GM10248 (cell line): ENCODE measurements around the gene PPP1R7.
A peak's percentile ranks its signal among the peaks of the same experiment; 100 is the strongest.
"Not testable (repeated sequence)": the region's sequence is repeated elsewhere in the genome, so short reads cannot be mapped to it uniquely, and the experiment has no call there.

ENCODE experiments used
- CTCF ChIA-PET: fragments of 300-600 bp; sonication (Branson Sonifier 250); formaldehyde crosslinking; extraction: SDS; loops from one replicate; lab custom pipeline; 2021; ENCODE audit warnings: antibody characterized with exemption; lab: Yijun Ruan, JAX
- POLR2A ChIA-PET: fragments of 350-650 bp; sonication (Branson Sonifier 250); formaldehyde crosslinking; extraction: SDS; loops from one replicate; lab custom pipeline; 2020; ENCODE audit warnings: antibody characterized with exemption; lab: Yijun Ruan, JAX
- DNase-seq: peaks from one replicate; pipeline ENCODE4 v3.0.0; 2012; ENCODE audit errors: extremely low spot score
- TF ChIP-seq, protein P1 (sequence below): IDR thresholded peaks from 2 replicates; pipeline ENCODE4 v1.5.1; 2012; ENCODE audit warnings: mild to moderate bottlenecking, low read depth; ENCODE audit errors: extremely low read depth, missing control alignments, control extremely low read depth

Gene PPP1R7, protein sequence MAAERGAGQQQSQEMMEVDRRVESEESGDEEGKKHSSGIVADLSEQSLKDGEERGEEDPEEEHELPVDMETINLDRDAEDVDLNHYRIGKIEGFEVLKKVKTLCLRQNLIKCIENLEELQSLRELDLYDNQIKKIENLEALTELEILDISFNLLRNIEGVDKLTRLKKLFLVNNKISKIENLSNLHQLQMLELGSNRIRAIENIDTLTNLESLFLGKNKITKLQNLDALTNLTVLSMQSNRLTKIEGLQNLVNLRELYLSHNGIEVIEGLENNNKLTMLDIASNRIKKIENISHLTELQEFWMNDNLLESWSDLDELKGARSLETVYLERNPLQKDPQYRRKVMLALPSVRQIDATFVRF

DNA sequence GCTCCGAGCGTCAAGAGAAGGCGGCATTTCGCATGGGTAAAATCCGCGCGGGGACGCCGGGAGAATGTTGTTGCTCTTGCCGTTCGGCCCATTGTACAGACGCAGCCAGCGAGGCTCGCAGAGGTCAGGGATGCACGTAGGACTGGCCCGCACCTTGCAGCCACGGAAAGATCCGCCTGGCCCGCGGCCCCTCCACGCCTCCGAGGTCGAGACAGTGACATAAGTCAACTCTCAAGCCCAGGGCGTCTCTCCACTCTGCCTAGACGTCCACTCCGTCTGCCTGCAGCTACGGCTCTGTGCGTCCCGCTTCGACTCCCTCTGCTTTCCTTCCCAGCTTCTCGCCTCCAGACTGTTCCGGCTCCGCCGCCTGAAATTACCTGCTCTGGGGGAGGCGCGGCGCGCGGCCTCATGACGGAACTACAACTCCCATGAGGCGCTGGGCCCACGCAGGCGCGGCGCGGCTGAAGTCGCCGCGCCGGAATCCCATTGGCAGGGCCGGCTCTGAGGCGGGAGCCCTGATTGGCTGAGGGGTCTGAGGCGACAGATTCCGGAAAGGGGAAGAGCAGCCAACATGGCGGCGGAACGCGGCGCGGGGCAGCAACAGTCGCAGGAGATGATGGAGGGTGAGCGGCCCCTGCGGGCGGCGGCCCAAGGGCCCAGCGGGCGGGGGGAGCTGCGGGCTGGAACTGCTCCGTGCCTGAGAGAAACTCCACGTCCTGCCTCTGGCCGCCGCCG lies at the start of gene PPP1R7:
PPP1R7 (plus strand) TSS at position 543 of the 735 bp plus-strand sequence; CDS start at position 572, 29 bp downstream.
- CTCF ChIA-PET: interaction anchor here (0.8 to 4.0 kb wide), 19 partner anchors 10 to 72 kb away, joined by 3 to 31 read pairs (median 5); no protein-coding TSS in a partner anchor
- TF ChIP-seq, protein P1, sequence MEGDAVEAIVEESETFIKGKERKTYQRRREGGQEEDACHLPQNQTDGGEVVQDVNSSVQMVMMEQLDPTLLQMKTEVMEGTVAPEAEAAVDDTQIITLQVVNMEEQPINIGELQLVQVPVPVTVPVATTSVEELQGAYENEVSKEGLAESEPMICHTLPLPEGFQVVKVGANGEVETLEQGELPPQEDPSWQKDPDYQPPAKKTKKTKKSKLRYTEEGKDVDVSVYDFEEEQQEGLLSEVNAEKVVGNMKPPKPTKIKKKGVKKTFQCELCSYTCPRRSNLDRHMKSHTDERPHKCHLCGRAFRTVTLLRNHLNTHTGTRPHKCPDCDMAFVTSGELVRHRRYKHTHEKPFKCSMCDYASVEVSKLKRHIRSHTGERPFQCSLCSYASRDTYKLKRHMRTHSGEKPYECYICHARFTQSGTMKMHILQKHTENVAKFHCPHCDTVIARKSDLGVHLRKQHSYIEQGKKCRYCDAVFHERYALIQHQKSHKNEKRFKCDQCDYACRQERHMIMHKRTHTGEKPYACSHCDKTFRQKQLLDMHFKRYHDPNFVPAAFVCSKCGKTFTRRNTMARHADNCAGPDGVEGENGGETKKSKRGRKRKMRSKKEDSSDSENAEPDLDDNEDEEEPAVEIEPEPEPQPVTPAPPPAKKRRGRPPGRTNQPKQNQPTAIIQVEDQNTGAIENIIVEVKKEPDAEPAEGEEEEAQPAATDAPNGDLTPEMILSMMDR: peak; percentile 59
- POLR2A ChIA-PET: interaction anchor here (0.6 to 1.2 kb wide), 6 partner anchors 14 to 62 kb away, joined by 3 to 5 read pairs (median 4); no protein-coding TSS in a partner anchor
- DNase-seq: peak; percentile 98

DNA sequence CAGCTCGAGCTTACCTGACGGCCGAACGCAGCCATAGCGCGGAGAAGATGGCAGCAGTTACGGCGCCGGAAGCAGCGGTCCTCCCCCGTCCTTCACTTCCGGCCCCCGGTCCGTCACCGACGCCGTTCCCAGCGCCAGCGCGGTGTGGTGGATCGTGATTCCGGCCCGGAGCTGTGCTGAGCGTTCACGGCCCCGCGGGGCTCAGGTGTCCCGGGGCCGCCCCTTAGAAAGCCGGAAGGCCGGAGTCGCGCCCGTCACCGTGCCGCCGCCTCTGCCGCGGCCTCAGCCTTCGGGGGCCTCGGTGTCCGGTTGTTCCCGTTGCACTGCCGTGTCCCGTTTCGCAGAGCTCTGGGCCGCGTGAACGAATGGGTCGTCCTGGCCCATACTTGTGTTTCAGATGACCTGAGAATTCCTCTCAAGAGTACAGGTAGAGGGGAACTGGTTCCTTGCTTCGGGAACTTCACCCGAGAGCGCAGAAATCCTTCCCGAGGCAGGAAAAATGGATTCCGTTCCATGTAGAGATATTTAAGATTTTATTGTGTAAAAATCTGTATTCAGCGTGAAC lies 47.9 kb upstream of the PPP1R7 start, which contains the start of gene MTERF4:
MTERF4 (minus strand) TSS at position 49 of the 565 bp plus-strand sequence; CDS start at position 35, 14 bp downstream.
- ChIA-PET POLR2A (interaction anchor here (0.6 to 2.2 kb wide), 3 partner anchors 14 to 43 kb away, joined by 3 to 8 read pairs (median 4); no protein-coding TSS in a partner anchor), CTCF (interaction anchor here (1.2 to 4.1 kb wide), 3 partner anchors 10 to 24 kb away, joined by 3 to 19 read pairs (median 5); no protein-coding TSS in a partner anchor)
- TF ChIP-seq, protein P1: no peak
- peak; percentile 90 for DNase-seq

DNA sequence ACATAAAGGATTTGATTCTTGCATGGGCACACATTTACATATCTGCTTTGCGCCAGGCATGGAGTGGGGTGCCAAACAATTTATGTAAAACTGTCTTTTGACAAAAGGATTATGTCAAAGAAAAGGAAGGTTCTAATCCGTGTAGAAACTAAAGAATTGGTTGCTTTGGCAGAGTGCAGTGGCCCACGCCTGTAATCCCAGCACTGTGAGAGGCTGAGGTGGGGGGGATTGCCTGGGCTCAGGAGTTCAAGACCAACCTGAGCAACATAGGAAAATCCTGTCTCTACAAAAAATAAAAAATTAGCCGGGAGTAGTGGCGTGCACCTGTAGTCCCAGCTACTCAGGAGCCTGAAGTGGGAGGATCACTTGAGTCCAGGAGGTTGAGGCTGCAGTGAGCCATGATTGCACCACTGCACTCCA lies 47.1 kb upstream of the PPP1R7 start:
- TF ChIP-seq, protein P1: no peak
- ChIA-PET CTCF (interaction anchor here (1.2 kb wide), 1 partner anchor 38 kb away, joined by 3 read pairs; no protein-coding TSS in a partner anchor), POLR2A (no interaction called here)
- no peak for DNase-seq

DNA sequence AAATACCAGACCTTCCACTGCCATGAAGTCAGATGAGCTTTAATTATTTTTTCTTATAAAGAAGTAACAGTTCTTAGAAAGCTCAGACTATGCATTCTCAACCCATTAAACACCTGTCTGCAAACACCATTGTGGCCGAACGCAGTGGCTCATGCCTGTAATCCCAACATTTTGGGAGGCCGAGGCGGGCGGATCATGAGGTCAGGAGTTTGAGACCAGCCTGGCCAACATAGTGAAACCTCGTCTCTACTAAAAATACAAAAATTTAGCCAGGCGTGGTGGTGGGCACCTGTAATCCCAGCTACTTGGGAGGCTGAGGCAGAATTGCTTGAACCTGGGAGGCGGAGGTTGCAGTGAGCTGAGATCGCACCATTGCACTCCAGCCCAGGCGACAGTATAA lies 45.7 kb upstream of the PPP1R7 start:
- ChIA-PET POLR2A (interaction anchor here (0.7 kb wide), 1 partner anchor 30 kb away, joined by 3 read pairs; no protein-coding TSS in a partner anchor), CTCF (interaction anchor here (1.0 to 1.2 kb wide), 2 partner anchors 26 to 37 kb away, joined by 3 read pairs; no protein-coding TSS in a partner anchor)

DNA sequence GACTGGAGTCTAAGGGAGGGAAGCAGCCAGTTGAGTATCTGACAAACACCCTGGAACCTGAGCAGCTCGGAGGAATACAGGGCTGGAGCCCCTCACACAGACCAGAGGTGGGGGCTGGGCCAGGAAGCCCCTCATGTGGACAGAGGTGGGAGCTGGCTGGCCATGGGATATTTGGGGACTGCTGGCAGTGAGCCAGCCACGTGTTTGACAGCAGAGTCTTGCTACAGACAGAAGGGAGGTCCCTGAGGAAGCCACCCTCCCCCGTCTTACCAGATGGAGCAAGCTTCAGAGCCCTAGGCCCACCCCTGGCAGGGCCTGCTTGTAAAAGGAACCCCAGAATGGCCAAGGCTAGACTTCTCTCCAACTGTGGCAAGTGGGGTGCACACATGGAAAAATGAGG lies 44.6 kb upstream of the PPP1R7 start:
- TF ChIP-seq, protein P1: no peak
- ChIA-PET POLR2A (no interaction called here), CTCF (interaction anchor here (1.0 to 1.2 kb wide), 2 partner anchors 9 to 27 kb away, joined by 3 read pairs; no protein-coding TSS in a partner anchor)
- no peak for DNase-seq

More for the DNA sequence above, 45.7 kb upstream of the PPP1R7 start:
- not testable (repeated sequence) for DNase-seq

DNA sequence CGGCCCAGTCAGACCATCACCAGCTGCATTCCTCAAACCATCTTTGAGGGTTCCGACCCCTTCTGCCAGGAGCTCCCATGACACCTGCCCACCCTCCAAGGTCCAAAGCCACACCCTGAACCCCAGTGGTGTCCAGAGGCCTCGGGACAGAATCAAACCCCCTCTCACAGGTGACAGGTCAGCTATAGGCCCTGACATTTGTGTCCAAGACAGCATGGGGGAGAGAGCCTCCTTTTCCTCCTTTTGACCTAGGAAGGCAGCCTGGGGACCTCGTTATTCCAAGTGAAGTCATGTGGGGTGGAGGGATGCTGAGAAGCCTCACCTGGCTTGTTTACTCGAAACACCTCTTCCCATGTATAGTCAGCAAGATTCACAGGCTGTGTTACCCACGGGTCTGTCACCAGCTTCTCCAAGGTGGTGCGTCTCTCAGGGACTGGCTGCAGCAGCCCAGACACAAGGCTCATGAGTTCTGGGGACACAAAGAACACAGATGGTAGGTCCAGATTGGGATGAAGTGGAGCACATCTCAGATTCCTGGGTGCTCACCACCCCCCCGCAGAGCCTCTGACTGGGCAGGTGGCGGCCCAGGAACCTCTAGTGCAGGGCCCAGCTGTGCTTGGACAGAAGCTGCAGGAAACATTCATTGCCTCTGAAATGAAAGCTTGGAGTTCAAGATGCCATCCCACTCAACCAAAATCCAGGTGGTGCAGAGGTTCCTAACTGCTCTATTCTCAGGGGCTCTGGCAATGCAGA lies 43.1 kb upstream of the PPP1R7 start:
- ChIA-PET POLR2A (no interaction called here), CTCF (interaction anchor here (1.4 kb wide), 1 partner anchor 17 kb away, joined by 3 read pairs; no protein-coding TSS in a partner anchor)
- TF ChIP-seq, protein P1: no peak
- no peak for DNase-seq
